ENCODE data around the gene DLGAP5.

DLGAP5 gene

DNA sequence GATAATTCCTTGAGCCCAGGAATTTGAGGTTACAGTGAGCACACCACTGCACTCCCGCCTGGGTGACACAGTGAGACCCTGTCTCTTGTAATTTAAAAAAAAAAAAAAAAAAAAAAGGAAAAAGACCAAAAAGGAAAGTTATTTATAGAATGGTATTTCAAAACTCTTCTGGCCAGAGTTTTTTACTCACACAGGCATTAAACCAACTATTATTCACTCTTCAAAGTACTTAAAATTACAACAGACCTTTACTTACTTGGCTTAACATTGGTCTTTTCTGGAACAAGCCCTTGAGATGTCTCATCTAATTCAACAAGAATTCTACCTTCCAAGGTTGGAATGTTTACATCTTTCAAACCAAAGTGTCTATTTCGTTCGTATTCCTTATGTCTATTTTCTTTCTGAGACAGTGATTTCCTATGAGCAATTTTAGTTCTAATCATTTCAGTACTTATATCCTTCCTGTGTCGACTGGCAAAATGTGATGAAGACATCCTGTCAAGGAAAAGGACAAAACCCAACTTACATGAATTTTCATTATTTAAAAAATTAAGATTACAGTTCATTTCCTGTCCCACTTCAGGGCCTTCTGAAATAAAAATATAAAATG lies 2.6 kb downstream of the DLGAP5 start:
- peaks cover 46% of the 10 kb centered on the region for H3K36me3 ChIP-seq (ENCODE audit: control insufficient read depth, low read length)
- no peaks in the 10 kb centered on the region for H3K27me3 ChIP-seq (ENCODE audit: control insufficient read depth, low read length)
- TF ChIP-seq, protein P1, sequence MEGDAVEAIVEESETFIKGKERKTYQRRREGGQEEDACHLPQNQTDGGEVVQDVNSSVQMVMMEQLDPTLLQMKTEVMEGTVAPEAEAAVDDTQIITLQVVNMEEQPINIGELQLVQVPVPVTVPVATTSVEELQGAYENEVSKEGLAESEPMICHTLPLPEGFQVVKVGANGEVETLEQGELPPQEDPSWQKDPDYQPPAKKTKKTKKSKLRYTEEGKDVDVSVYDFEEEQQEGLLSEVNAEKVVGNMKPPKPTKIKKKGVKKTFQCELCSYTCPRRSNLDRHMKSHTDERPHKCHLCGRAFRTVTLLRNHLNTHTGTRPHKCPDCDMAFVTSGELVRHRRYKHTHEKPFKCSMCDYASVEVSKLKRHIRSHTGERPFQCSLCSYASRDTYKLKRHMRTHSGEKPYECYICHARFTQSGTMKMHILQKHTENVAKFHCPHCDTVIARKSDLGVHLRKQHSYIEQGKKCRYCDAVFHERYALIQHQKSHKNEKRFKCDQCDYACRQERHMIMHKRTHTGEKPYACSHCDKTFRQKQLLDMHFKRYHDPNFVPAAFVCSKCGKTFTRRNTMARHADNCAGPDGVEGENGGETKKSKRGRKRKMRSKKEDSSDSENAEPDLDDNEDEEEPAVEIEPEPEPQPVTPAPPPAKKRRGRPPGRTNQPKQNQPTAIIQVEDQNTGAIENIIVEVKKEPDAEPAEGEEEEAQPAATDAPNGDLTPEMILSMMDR (IDR thresholded peaks at IDR 0.05; ENCODE audit: low read depth, low read length, poor library complexity, severe bottlenecking) = no peak
- no peak for TF ChIP-seq EZH2phosphoT487 (IDR thresholded peaks at IDR 0.05; ENCODE audit: borderline replicate concordance, low read length)
- no peak overlapping the region for H3K27ac ChIP-seq (ENCODE audit: low read depth, low read length)
- H3F3A ChIP-seq (ENCODE audit: control insufficient read depth, insufficient read depth) = no peaks in the 10 kb centered on the region
- H3K4me2 ChIP-seq (ENCODE audit: low read length) = peak overlapping the region; percentile 80
- peaks cover 25% of the 10 kb centered on the region for H3K4me1 ChIP-seq (ENCODE audit: control insufficient read depth, low read length)
- H4K20me1 ChIP-seq (ENCODE audit: control insufficient read depth, insufficient read depth, low read depth, low read length) = no peaks in the 10 kb centered on the region
- peak overlapping the region; percentile 93 for H3K4me3 ChIP-seq (ENCODE audit: low read length)
- peaks cover 50% of the 10 kb centered on the region for H3K79me2 ChIP-seq (ENCODE audit: control insufficient read depth, low read length)
- H3K9me3 ChIP-seq (ENCODE audit: control insufficient read depth, insufficient read depth, low read length) = no peaks in the 10 kb centered on the region
- no peaks in the 10 kb centered on the region for H3K9me2 ChIP-seq (replicated peaks; ENCODE audit: control insufficient read depth, low read length)

DNA sequence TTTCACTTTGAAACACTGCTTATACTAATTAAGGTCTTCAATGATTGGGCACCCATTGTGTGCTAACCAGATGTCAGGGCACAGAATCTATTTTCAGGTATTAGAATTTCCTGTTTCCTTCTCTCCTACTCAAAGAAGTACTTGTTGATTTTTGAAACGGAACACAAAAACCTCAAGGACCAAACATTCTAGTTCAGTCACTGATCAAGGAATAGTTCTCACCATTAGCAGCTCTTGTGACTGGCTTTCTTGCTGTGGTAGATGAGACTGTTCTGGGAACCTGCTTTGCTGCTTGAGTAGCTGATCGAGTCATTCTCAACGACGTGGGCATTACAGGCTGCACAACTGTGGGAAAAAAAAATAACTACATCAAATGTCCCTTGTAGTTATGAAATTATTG lies 11.0 kb downstream of the DLGAP5 start:
- Histone ChIP-seq H4K20me1 (ENCODE audit: control insufficient read depth, insufficient read depth, low read depth, low read length) (no peaks in the 10 kb centered on the region), H3K36me3 (ENCODE audit: control insufficient read depth, low read length) (peaks cover 83% of the 10 kb centered on the region), H3K27ac (ENCODE audit: low read depth, low read length) (no peak overlapping the region), H3K4me1 (ENCODE audit: control insufficient read depth, low read length) (peaks cover 3% of the 10 kb centered on the region), H3K9me3 (ENCODE audit: control insufficient read depth, insufficient read depth, low read length) (no peaks in the 10 kb centered on the region), H3K79me2 (ENCODE audit: control insufficient read depth, low read length) (no peaks in the 10 kb centered on the region; the same call in 1 of the 2 replicates), H3K4me2 (ENCODE audit: low read length) (no peak overlapping the region), H3F3A (ENCODE audit: control insufficient read depth, insufficient read depth) (no peaks in the 10 kb centered on the region), H3K9me2 (replicated peaks; ENCODE audit: control insufficient read depth, low read length) (no peaks in the 10 kb centered on the region), H3K4me3 (ENCODE audit: low read length) (no peak overlapping the region), H3K27me3 (ENCODE audit: control insufficient read depth, low read length) (no peaks in the 10 kb centered on the region)
- TF ChIP-seq, protein P1 (IDR thresholded peaks at IDR 0.05; ENCODE audit: low read depth, low read length, poor library complexity, severe bottlenecking) = no peak
- no peak for TF ChIP-seq EZH2phosphoT487 (IDR thresholded peaks at IDR 0.05; ENCODE audit: borderline replicate concordance, low read length)

DNA sequence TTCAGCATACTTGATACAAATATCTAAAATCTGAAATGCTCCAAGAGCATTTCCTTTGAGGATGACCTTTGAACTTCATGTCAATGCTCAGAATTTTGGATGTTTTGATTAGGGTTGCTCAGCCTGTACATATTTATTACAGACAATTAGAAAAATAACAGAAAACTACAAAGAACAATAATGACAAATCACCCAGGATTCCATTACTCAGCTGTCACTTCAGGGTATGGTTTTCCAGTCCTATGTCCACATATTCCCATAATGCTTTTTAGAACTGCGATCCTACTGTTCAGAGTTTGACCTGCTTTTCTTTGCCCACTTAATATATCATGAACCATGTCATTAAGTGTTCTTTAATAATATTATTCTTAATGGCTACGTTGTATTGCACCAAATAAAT lies 11.4 kb downstream of the DLGAP5 start:
- Histone ChIP-seq H4K20me1 (ENCODE audit: control insufficient read depth, insufficient read depth, low read depth, low read length) (no peaks in the 10 kb centered on the region), H3K9me3 (ENCODE audit: control insufficient read depth, insufficient read depth, low read length) (no peaks in the 10 kb centered on the region), H3K27ac (ENCODE audit: low read depth, low read length) (no peak overlapping the region), H3K9me2 (replicated peaks; ENCODE audit: control insufficient read depth, low read length) (no peaks in the 10 kb centered on the region), H3K27me3 (ENCODE audit: control insufficient read depth, low read length) (no peaks in the 10 kb centered on the region), H3F3A (ENCODE audit: control insufficient read depth, insufficient read depth) (no peaks in the 10 kb centered on the region), H3K4me3 (ENCODE audit: low read length) (no peak overlapping the region), H3K4me2 (ENCODE audit: low read length) (no peak overlapping the region), H3K36me3 (ENCODE audit: control insufficient read depth, low read length) (peaks cover 86% of the 10 kb centered on the region), H3K79me2 (ENCODE audit: control insufficient read depth, low read length) (no peaks in the 10 kb centered on the region; the same call in 1 of the 2 replicates), H3K4me1 (ENCODE audit: control insufficient read depth, low read length) (peaks cover 3% of the 10 kb centered on the region)
- TF ChIP-seq, protein P1 (IDR thresholded peaks at IDR 0.05; ENCODE audit: low read depth, low read length, poor library complexity, severe bottlenecking) = no peak
- no peak for TF ChIP-seq EZH2phosphoT487 (IDR thresholded peaks at IDR 0.05; ENCODE audit: borderline replicate concordance, low read length)
